K562 (cell line): Measurements from ENCODE around the gene KRTAP5-6.

ENCODE experiments used
- YY1 ChIP-seq, 3 experiments: IDR thresholded peaks; 2 replicates each; pipeline ENCODE4 v1.6.1; 2011; ENCODE audit warnings: low read length in 2 of 3, mild to moderate bottlenecking in 2 of 3, moderate library complexity in 2 of 3, borderline replicate concordance in 1 of 3, control low read depth in 1 of 3, low read depth in 1 of 3; ENCODE audit not compliant: insufficient read depth in 3 of 3, insufficient replicate concordance in 2 of 3, control insufficient read depth in 1 of 3, insufficient read length in 1 of 3; ENCODE audit errors: extremely low read depth in 1 of 3
- ZC3H4 ChIP-seq: sonication (generic); formaldehyde crosslinking; IDR thresholded peaks from 2 replicates; pipeline ENCODE4 v1.9.0; 2021; ENCODE audit warnings: missing genetic modification reagents, borderline replicate concordance
- ZFP36 ChIP-seq: fragments of 150-350 bp; IDR thresholded peaks from 2 replicates; pipeline ENCODE4 v1.6.1; 2018; ENCODE audit warnings: low read length, low read depth; ENCODE audit not compliant: partially characterized antibody
- ZNF3 ChIP-seq: fragments of 250-450 bp; sonication (Bioruptor Pico); IDR thresholded peaks from 2 replicates; pipeline ENCODE4 v1.5.0; 2021; ENCODE audit warnings: mild to moderate bottlenecking, moderate library complexity
- TF ChIP-seq, protein P1 (sequence below), 3 experiments: IDR thresholded peaks in 2 of 3; conservative IDR thresholded peaks in 1 of 3; 2 replicates each; pipeline ENCODE4 v1.5.1; 2011 to 2012; ENCODE audit warnings: low read length in 3 of 3, mild to moderate bottlenecking in 3 of 3, control low read depth in 2 of 3, improper control_type of control experiment in 1 of 3, inconsistent platforms in 1 of 3, low read depth in 1 of 3, mixed read lengths in 1 of 3, moderate library complexity in 1 of 3; ENCODE audit not compliant: insufficient read depth in 2 of 3

- no peak for TF ChIP-seq ZFP36
- TF ChIP-seq, protein P1, sequence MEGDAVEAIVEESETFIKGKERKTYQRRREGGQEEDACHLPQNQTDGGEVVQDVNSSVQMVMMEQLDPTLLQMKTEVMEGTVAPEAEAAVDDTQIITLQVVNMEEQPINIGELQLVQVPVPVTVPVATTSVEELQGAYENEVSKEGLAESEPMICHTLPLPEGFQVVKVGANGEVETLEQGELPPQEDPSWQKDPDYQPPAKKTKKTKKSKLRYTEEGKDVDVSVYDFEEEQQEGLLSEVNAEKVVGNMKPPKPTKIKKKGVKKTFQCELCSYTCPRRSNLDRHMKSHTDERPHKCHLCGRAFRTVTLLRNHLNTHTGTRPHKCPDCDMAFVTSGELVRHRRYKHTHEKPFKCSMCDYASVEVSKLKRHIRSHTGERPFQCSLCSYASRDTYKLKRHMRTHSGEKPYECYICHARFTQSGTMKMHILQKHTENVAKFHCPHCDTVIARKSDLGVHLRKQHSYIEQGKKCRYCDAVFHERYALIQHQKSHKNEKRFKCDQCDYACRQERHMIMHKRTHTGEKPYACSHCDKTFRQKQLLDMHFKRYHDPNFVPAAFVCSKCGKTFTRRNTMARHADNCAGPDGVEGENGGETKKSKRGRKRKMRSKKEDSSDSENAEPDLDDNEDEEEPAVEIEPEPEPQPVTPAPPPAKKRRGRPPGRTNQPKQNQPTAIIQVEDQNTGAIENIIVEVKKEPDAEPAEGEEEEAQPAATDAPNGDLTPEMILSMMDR (IDR thresholded peaks at IDR 0.05 in 2 of 3, conservative IDR thresholded peaks at IDR 0.05 in 1 of 3; ENCODE audit: insufficient read depth in 2 of 3, low read depth in 1 of 3, low read length in 3 of 3): no peak
- no peak for TF ChIP-seq ZC3H4 (CRISPR knock-in tag)
- TF ChIP-seq ZNF3 (CRISPR knock-in tag): no peak
- no peak for TF ChIP-seq YY1 (IDR thresholded peaks at IDR 0.05; ENCODE audit: borderline replicate concordance in 1 of 3, control insufficient read depth in 1 of 3, extremely low read depth in 1 of 3, insufficient read depth in 3 of 3, insufficient read length in 1 of 3, insufficient replicate concordance in 2 of 3, low read depth in 1 of 3, low read length in 2 of 3)
These were observed 44.0 kb downstream of the KRTAP5-6 start for GRCh38 chr11:1740786-1741530.
